BLaER1 treated with 17β-estradiol and CSF1 and Interleukin-3, amounts not matched to agents 10 nM and 100 nM (cell line): ENCODE results near the gene GSK3B.
A peak's percentile ranks its signal among the peaks of the same experiment; 100 is the strongest.
"Not testable (repeated sequence)": the region's sequence is repeated elsewhere in the genome, so short reads cannot be mapped to it uniquely, and the experiment has no call there.

Source experiments
- H3K27ac ChIP-seq, 11 experiments: shearing (Covaris generic); formaldehyde crosslinking; 2 replicates each; pipeline ENCODE4 v1.8.1; 2022
- H3K27me3 ChIP-seq, 11 experiments: shearing (Covaris generic); formaldehyde crosslinking; 2 replicates each; pipeline ENCODE4 v1.8.1; 2022
- H3K36me3 ChIP-seq, 11 experiments: shearing (Covaris generic); formaldehyde crosslinking; 2 replicates each; pipeline ENCODE4 v1.8.1; 2022
- H3K4me1 ChIP-seq, 10 experiments: shearing (Covaris generic); formaldehyde crosslinking; 2 replicates each; pipeline ENCODE4 v1.8.1; 2022
- H3K4me2 ChIP-seq, 11 experiments: shearing (Covaris generic); formaldehyde crosslinking; 2 replicates each; pipeline ENCODE4 v1.8.1; 2022
- H3K4me3 ChIP-seq, 10 experiments: shearing (Covaris generic); formaldehyde crosslinking; 2 replicates each; pipeline ENCODE4 v1.8.1; 2022
- H3K9ac ChIP-seq, 11 experiments: shearing (Covaris generic); formaldehyde crosslinking; 2 replicates each; pipeline ENCODE4 v1.8.1; 2022
- H3K9me3 ChIP-seq, 11 experiments: shearing (Covaris generic); formaldehyde crosslinking; replicated peaks in 1 of 11; 2 replicates each; pipeline ENCODE4 v1.8.1; 2022
- H4K20me1 ChIP-seq, 11 experiments: shearing (Covaris generic); formaldehyde crosslinking; 2 replicates each; pipeline ENCODE4 v1.8.1; 2022
- Cebpa-rat ChIP-seq, 11 experiments: shearing (Covaris generic); IDR thresholded peaks; 2 replicates each; pipeline ENCODE4 v1.8.1; 2022

The GSK3B gene

GRCh38 chr3:120057029-120057428, 37.2 kb downstream of the GSK3B start:
- Histone ChIP-seq H3K4me3 (no peak overlapping the region), H3K9me3 (peaks cover 0 to 29% (median 11%) of the 10 kb centered on the region in 11 experiments; a peak in 15 of 22 replicates), H3K27me3 (no peaks in the 10 kb centered on the region), H4K20me1 (peaks cover 24 to 100% (median 60%) of the 10 kb centered on the region in 11 experiments; a peak in 20 of 22 replicates), H3K4me1 (peaks cover 0 to 7% (median 0%) of the 10 kb centered on the region in 10 experiments; a peak in 3 of 20 replicates), H3K27ac (no peak overlapping the region), H3K9ac (no peak overlapping the region), H3K36me3 (peaks cover 0 to 45% (median 5%) of the 10 kb centered on the region in 11 experiments; a peak in 8 of 22 replicates), H3K4me2 (no peak overlapping the region)
- TF ChIP-seq Cebpa-rat (IDR thresholded peaks at IDR 0.05), result no peak

GRCh38 chr3:120053647-120054046, 40.6 kb downstream of the GSK3B start:
- not testable (repeated sequence) for H3K4me2 ChIP-seq, H3K27ac ChIP-seq, H3K27me3 ChIP-seq, H3K9ac ChIP-seq, H3K4me3 ChIP-seq
- peaks cover 0 to 39% (median 5%) of the 10 kb centered on the region in 11 experiments; a peak in 8 of 22 replicates for H3K36me3 ChIP-seq
- H4K20me1 ChIP-seq, result peaks cover 9 to 100% (median 59%) of the 10 kb centered on the region in 11 experiments; a peak in 19 of 22 replicates
- H3K4me1 ChIP-seq, result peaks cover 7 to 37% (median 14%) of the 10 kb centered on the region in 10 experiments; a peak in 18 of 20 replicates
- peaks cover 0 to 29% (median 11%) of the 10 kb centered on the region in 11 experiments; a peak in 15 of 22 replicates for H3K9me3 ChIP-seq

- peaks cover 7 to 100% (median 63%) of the 10 kb centered on the region in 11 experiments; a peak in 20 of 22 replicates for H4K20me1 ChIP-seq
These were observed 41.6 kb downstream of the GSK3B start for GRCh38 chr3:120052677-120053076.

GRCh38 chr3:120052225-120052624, 42.0 kb downstream of the GSK3B start:
- no peak overlapping the region for H3K4me3 ChIP-seq
- peaks cover 2 to 39% (median 16%) of the 10 kb centered on the region in 11 experiments; a peak in 16 of 22 replicates for H3K9me3 ChIP-seq
- peaks cover 7 to 100% (median 64%) of the 10 kb centered on the region in 11 experiments; a peak in 20 of 22 replicates for H4K20me1 ChIP-seq
- no peak for TF ChIP-seq Cebpa-rat (IDR thresholded peaks at IDR 0.05)
- H3K27me3 ChIP-seq, result no peaks in the 10 kb centered on the region
- H3K9ac ChIP-seq, result no peak overlapping the region
- peaks cover 7 to 39% (median 12%) of the 10 kb centered on the region in 10 experiments; a peak in 18 of 20 replicates for H3K4me1 ChIP-seq
- H3K36me3 ChIP-seq, result peaks cover 0 to 42% (median 5%) of the 10 kb centered on the region in 11 experiments; a peak in 8 of 22 replicates
- H3K4me2 ChIP-seq, result no peak overlapping the region
- no peak overlapping the region for H3K27ac ChIP-seq

More at GRCh38 chr3:120052677-120053076, 41.6 kb downstream of the GSK3B start:
- H3K4me3 ChIP-seq, result no peak overlapping the region
- no peaks in the 10 kb centered on the region for H3K27me3 ChIP-seq
- no peak overlapping the region for H3K9ac ChIP-seq
- no peak for TF ChIP-seq Cebpa-rat (IDR thresholded peaks at IDR 0.05)
- peaks cover 0 to 38% (median 5%) of the 10 kb centered on the region in 11 experiments; a peak in 8 of 22 replicates for H3K36me3 ChIP-seq
- H3K4me1 ChIP-seq, result peaks cover 7 to 39% (median 12%) of the 10 kb centered on the region in 10 experiments; a peak in 18 of 20 replicates
- peaks cover 0 to 35% (median 12%) of the 10 kb centered on the region in 11 experiments; a peak in 15 of 22 replicates for H3K9me3 ChIP-seq
- H3K4me2 ChIP-seq, result no peak overlapping the region
- no peak overlapping the region for H3K27ac ChIP-seq

- H3K9me3 ChIP-seq, result peaks cover 9 to 42% (median 22%) of the 10 kb centered on the region in 11 experiments
- not testable (repeated sequence) for H3K27me3 ChIP-seq, H3K4me3 ChIP-seq, H3K9ac ChIP-seq, H3K4me2 ChIP-seq, H3K27ac ChIP-seq
- H3K4me1 ChIP-seq, result peaks cover 7 to 39% (median 12%) of the 10 kb centered on the region in 10 experiments; a peak in 18 of 20 replicates
- H4K20me1 ChIP-seq, result peaks cover 7 to 95% (median 60%) of the 10 kb centered on the region in 11 experiments; a peak in 20 of 22 replicates
- peaks cover 0 to 43% (median 5%) of the 10 kb centered on the region in 11 experiments; a peak in 8 of 22 replicates for H3K36me3 ChIP-seq
These were observed 42.7 kb downstream of the GSK3B start for GRCh38 chr3:120051570-120051969.

- Histone ChIP-seq H3K4me3 (no peak overlapping the region), H3K4me2 (peak overlapping the region in 9 of 11 experiments; percentile 3 to 51 (median 31); a peak in 13 of 22 replicates), H3K4me1 (peaks cover 7 to 39% (median 12%) of the 10 kb centered on the region in 10 experiments; a peak in 18 of 20 replicates), H3K9me3 (peaks cover 25 to 52% (median 38%) of the 10 kb centered on the region in 11 experiments), H3K9ac (no peak overlapping the region), H3K27ac (no peak overlapping the region), H3K36me3 (peaks cover 5 to 48% (median 14%) of the 10 kb centered on the region in 11 experiments; a peak in 16 of 22 replicates), H3K27me3 (no peaks in the 10 kb centered on the region), H4K20me1 (peaks cover 7 to 79% (median 56%) of the 10 kb centered on the region in 11 experiments; a peak in 20 of 22 replicates)
- TF ChIP-seq Cebpa-rat (IDR thresholded peaks at IDR 0.05), result no peak
These were observed 44.2 kb downstream of the GSK3B start for GRCh38 chr3:120049881-120050539.

- H3K4me2 ChIP-seq, result no peak overlapping the region
- H3K36me3 ChIP-seq, result peaks cover 5 to 48% (median 16%) of the 10 kb centered on the region in 11 experiments; a peak in 16 of 22 replicates
- peaks cover 34 to 53% (median 46%) of the 10 kb centered on the region in 11 experiments for H3K9me3 ChIP-seq
- peaks cover 7 to 75% (median 54%) of the 10 kb centered on the region in 11 experiments; a peak in 20 of 22 replicates for H4K20me1 ChIP-seq
- no peak overlapping the region for H3K27ac ChIP-seq
- no peak for TF ChIP-seq Cebpa-rat (IDR thresholded peaks at IDR 0.05)
- no peak overlapping the region for H3K9ac ChIP-seq
- no peak overlapping the region for H3K4me3 ChIP-seq
- H3K27me3 ChIP-seq, result no peaks in the 10 kb centered on the region
- H3K4me1 ChIP-seq, result peaks cover 7 to 39% (median 12%) of the 10 kb centered on the region in 10 experiments; a peak in 18 of 20 replicates
These were observed 45.2 kb downstream of the GSK3B start for GRCh38 chr3:120049072-120049471.

GRCh38 chr3:120048355-120049041, 45.7 kb downstream of the GSK3B start:
- no peak for TF ChIP-seq Cebpa-rat (IDR thresholded peaks at IDR 0.05)
- no peak overlapping the region for H3K9ac ChIP-seq
- no peak overlapping the region for H3K27ac ChIP-seq
- no peaks in the 10 kb centered on the region for H3K27me3 ChIP-seq
- H3K9me3 ChIP-seq, result peaks cover 35 to 54% (median 46%) of the 10 kb centered on the region in 11 experiments
- H3K4me1 ChIP-seq, result peaks cover 7 to 39% (median 12%) of the 10 kb centered on the region in 10 experiments; a peak in 18 of 20 replicates
- peaks cover 7 to 71% (median 52%) of the 10 kb centered on the region in 11 experiments; a peak in 20 of 22 replicates for H4K20me1 ChIP-seq
- H3K36me3 ChIP-seq, result peaks cover 5 to 48% (median 15%) of the 10 kb centered on the region in 11 experiments; a peak in 16 of 22 replicates
- no peak overlapping the region for H3K4me2 ChIP-seq
- H3K4me3 ChIP-seq, result no peak overlapping the region
